IPS-11a (cell line): Measurements from ENCODE around the gene TAF1B.

Source experiments
- H3K4me3 ChIP-seq: one replicate; pipeline ENCODE4 v1.5.1; 2013; ENCODE audit warnings: low read depth, low read length, control low read depth

The TAF1B gene

GRCh38 chr2:9937968-9938367 is 94.7 kb downstream of the TAF1B start:
- no peak overlapping the region for H3K4me3 ChIP-seq

GRCh38 chr2:9939587-9940485 is 96.6 kb downstream of the TAF1B start:
- H3K4me3 ChIP-seq, result no peak overlapping the region

- no peak overlapping the region for H3K4me3 ChIP-seq
Observed at GRCh38 chr2:9941196-9941995, 98.1 kb downstream of the TAF1B start.

- H3K4me3 ChIP-seq, result no peak overlapping the region
Observed at GRCh38 chr2:9941996-9942390, 98.7 kb downstream of the TAF1B start.

GRCh38 chr2:9944330-9944758 is 101.1 kb downstream of the TAF1B start:
- no peak overlapping the region for H3K4me3 ChIP-seq

GRCh38 chr2:9945596-9945995 is 102.3 kb downstream of the TAF1B start:
- H3K4me3 ChIP-seq, result no peak overlapping the region

- no peak overlapping the region for H3K4me3 ChIP-seq
Observed at GRCh38 chr2:9946076-9946475, 102.8 kb downstream of the TAF1B start.

GRCh38 chr2:9946818-9947217 is 103.5 kb downstream of the TAF1B start:
- no peak overlapping the region for H3K4me3 ChIP-seq

GRCh38 chr2:9948721-9949120 is 105.4 kb downstream of the TAF1B start:
- no peak overlapping the region for H3K4me3 ChIP-seq

GRCh38 chr2:9949239-9949991 is 106.1 kb downstream of the TAF1B start:
- no peak overlapping the region for H3K4me3 ChIP-seq

GRCh38 chr2:9949992-9950520 is 106.8 kb downstream of the TAF1B start:
- H3K4me3 ChIP-seq, result no peak overlapping the region

GRCh38 chr2:9950521-9951271 is 107.4 kb downstream of the TAF1B start:
- H3K4me3 ChIP-seq, result peak overlapping the region; percentile 51

GRCh38 chr2:9951272-9951521 is 107.9 kb downstream of the TAF1B start:
- peak overlapping the region; percentile 51 for H3K4me3 ChIP-seq

- H3K4me3 ChIP-seq, result peak within 1 kb of the TSS; percentile 57
Observed at GRCh38 chr2:9951522-9952285, 108.4 kb downstream of the TAF1B start, which contains the start of gene GRHL1. TSS of gene GRHL1 (plus strand) at chr2:9951693. CDS start at chr2:9951834, 141 bp downstream.

GRCh38 chr2:9952286-9952737 is 109.0 kb downstream of the TAF1B start:
- H3K4me3 ChIP-seq, result peak overlapping the region; percentile 57

- no peak overlapping the region for H3K4me3 ChIP-seq
Observed at GRCh38 chr2:9952856-9953503, 109.7 kb downstream of the TAF1B start.

GRCh38 chr2:9954136-9954535 is 110.9 kb downstream of the TAF1B start:
- no peak overlapping the region for H3K4me3 ChIP-seq

GRCh38 chr2:9958057-9958456 is 114.8 kb downstream of the TAF1B start:
- H3K4me3 ChIP-seq, result no peak overlapping the region

GRCh38 chr2:9959262-9959661 is 116.0 kb downstream of the TAF1B start:
- no peak overlapping the region for H3K4me3 ChIP-seq
